Uterus (tissue), 4 donors: Measurements from ENCODE around the gene ADARB2. TPM values are rescaled to one million over a fixed set of nuclear protein-coding genes. Genes with fewer than 3 reads are reported as not detected.
A peak's percentile ranks its signal among the peaks of the same experiment; 100 is the strongest.

Experiments
- DNase-seq, 2 donors: peaks; one replicate each; pipeline ENCODE4 v3.0.0-alpha.2; 2019 to 2020
- H3K27ac ChIP-seq, 2 donors: fragments of 200-600 bp; sonication (generic); 1 replicate in 1 of 2; 2 replicates in 1 of 2; pipeline ENCODE4 v1.5.1; 2016 to 2018
- H3K27me3 ChIP-seq, 2 donors: fragments of 200-600 bp; sonication (generic); one replicate each; pipeline ENCODE4 v1.5.1; 2018 to 2019; ENCODE audit warnings: control low read depth in 1 of 2
- H3K36me3 ChIP-seq, 2 donors: fragments of 200-600 bp; sonication (generic); one replicate each; pipeline ENCODE4 v1.5.1; 2019; ENCODE audit warnings: control low read depth in 1 of 2
- H3K4me1 ChIP-seq, 2 donors: fragments of 200-600 bp; sonication (generic); one replicate each; pipeline ENCODE4 v1.5.1; 2018 to 2019; ENCODE audit warnings: control low read depth in 1 of 2
- H3K4me3 ChIP-seq, 2 donors: fragments of 200-600 bp; sonication (generic); 1 replicate in 1 of 2; 2 replicates in 1 of 2; pipeline ENCODE4 v1.5.1; 2018 to 2019; ENCODE audit warnings: mild to moderate bottlenecking in 1 of 2
- H3K9me3 ChIP-seq, 2 donors: fragments of 200-600 bp; sonication (generic); one replicate each; pipeline ENCODE4 v1.5.1; 2019; ENCODE audit warnings: control low read depth in 1 of 2
- POLR2A ChIP-seq, 2 donors: fragments of 450-650 bp; IDR thresholded peaks; one replicate each; pipeline ENCODE4 v1.6.1; 2016; ENCODE audit warnings: antibody characterized with exemption in 2 of 2, mild to moderate bottlenecking in 1 of 2, moderate library complexity in 1 of 2
- intact Hi-C: fragments of 100-400 bp; cut with DNase I; formaldehyde crosslinking; loops from one replicate; pipeline ENCODE4 v1.15.1; 2023; ENCODE audit warnings: low total_unique reads
- total RNA-seq, 4 donors: library from RNA; depleted of rRNA in 3 of 4; stranded (reverse); fragments of >200 nt in 3 of 4; gene quantifications; one replicate each; pipeline versions ENCODE4 v1.1.0 to v1.2.4, GENCODE V29; 2014 to 2023
- TF ChIP-seq, protein P1 (sequence below), 4 experiments: fragments of 200-600 bp in 2 of 4; fragments of 450-650 bp in 2 of 4; sonication (generic) in 2 of 4; IDR thresholded peaks; one replicate each; pipeline ENCODE4 v1.5.1; 2016 to 2019; ENCODE audit warnings: antibody characterized with exemption in 4 of 4, mild to moderate bottlenecking in 2 of 4, moderate library complexity in 1 of 4
- donor health status: DM: yes; HTN: yes; CAD: no.

ADARB2 gene
- total RNA-seq, 4 donors from 2014 or later: 0.76 to 2.6 (median 2.0) TPM; not detected in 1

DNA sequence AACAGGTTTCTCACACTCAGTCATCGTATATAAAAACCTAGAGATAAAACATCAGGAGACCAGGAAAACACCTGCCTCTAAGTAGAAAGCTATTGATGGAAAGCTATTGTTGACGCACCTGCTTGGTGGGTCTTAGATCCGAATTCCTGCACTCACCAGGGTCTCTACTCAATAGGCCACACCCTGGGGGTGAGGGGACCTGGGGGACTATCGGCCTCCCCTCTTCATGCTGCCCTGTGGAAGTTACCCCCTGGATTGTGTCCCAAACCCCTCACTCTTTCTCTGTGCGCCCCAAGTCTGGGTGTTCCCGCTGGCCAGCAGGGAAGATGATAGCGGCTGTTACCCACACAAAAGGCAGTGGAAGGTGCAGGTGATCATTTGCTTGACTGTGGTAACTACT lies 368.1 kb downstream of the ADARB2 start:
- Histone ChIP-seq H3K4me1 (no peaks in the 10 kb centered on the region), H3K9me3 (no peaks in the 10 kb centered on the region), H3K36me3 (no peaks in the 10 kb centered on the region), H3K27ac (no peak overlapping the region), H3K27me3 (no peaks in the 10 kb centered on the region), H3K4me3 (no peak overlapping the region)
- intact Hi-C loops: no loop called here
- no peak for DNase-seq
- TF ChIP-seq POLR2A (IDR thresholded peaks at IDR 0.05): no peak
- TF ChIP-seq, protein P1, sequence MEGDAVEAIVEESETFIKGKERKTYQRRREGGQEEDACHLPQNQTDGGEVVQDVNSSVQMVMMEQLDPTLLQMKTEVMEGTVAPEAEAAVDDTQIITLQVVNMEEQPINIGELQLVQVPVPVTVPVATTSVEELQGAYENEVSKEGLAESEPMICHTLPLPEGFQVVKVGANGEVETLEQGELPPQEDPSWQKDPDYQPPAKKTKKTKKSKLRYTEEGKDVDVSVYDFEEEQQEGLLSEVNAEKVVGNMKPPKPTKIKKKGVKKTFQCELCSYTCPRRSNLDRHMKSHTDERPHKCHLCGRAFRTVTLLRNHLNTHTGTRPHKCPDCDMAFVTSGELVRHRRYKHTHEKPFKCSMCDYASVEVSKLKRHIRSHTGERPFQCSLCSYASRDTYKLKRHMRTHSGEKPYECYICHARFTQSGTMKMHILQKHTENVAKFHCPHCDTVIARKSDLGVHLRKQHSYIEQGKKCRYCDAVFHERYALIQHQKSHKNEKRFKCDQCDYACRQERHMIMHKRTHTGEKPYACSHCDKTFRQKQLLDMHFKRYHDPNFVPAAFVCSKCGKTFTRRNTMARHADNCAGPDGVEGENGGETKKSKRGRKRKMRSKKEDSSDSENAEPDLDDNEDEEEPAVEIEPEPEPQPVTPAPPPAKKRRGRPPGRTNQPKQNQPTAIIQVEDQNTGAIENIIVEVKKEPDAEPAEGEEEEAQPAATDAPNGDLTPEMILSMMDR (IDR thresholded peaks at IDR 0.05): no peak

DNA sequence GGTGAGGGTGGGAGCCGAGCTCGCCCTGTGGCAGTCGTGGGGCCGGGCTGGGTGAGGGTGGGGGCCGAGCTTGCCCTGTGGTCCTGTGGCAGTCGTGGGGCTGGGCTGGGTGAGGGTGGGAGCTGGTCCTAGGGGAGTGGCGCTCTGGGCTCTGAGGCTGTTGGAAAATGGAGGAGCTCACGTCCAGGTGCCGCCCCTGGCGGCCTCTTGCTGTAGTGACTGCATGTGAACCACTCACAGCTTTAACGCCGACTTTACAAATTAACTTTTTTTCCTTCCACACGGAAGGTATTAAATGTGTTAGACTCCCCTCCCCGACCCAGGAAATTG lies 368.5 kb downstream of the ADARB2 start:
- H3K9me3 ChIP-seq: no peaks in the 10 kb centered on the region
- H3K36me3 ChIP-seq: no peaks in the 10 kb centered on the region
- no peak overlapping the region for H3K4me3 ChIP-seq
- intact Hi-C loops: no loop called here
- H3K4me1 ChIP-seq: no peaks in the 10 kb centered on the region
- no peak for DNase-seq
- H3K27ac ChIP-seq: no peak overlapping the region
- TF ChIP-seq, protein P1 (IDR thresholded peaks at IDR 0.05): peak in 1 of 4 experiments; percentile 13
- TF ChIP-seq POLR2A (IDR thresholded peaks at IDR 0.05): no peak
- no peaks in the 10 kb centered on the region for H3K27me3 ChIP-seq

- TF ChIP-seq POLR2A (IDR thresholded peaks at IDR 0.05): no peak
- TF ChIP-seq, protein P1 (IDR thresholded peaks at IDR 0.05): no peak
- no peaks in the 10 kb centered on the region for H3K27me3 ChIP-seq
- no peak for DNase-seq
- no peaks in the 10 kb centered on the region for H3K36me3 ChIP-seq
- no peaks in the 10 kb centered on the region for H3K4me1 ChIP-seq
- intact Hi-C loops: no loop called here
- no peak overlapping the region for H3K27ac ChIP-seq
- H3K4me3 ChIP-seq: no peak overlapping the region
- H3K9me3 ChIP-seq: no peaks in the 10 kb centered on the region
These were observed 369.1 kb downstream of the ADARB2 start for GRCh38 chr10:1367938-1368841.

GRCh38 chr10:1366811-1367425 lies 370.4 kb downstream of the ADARB2 start:
- no peak overlapping the region for H3K4me3 ChIP-seq
- H3K9me3 ChIP-seq: no peaks in the 10 kb centered on the region
- no peak for DNase-seq
- no peaks in the 10 kb centered on the region for H3K36me3 ChIP-seq
- no peaks in the 10 kb centered on the region for H3K4me1 ChIP-seq
- no peak for TF ChIP-seq POLR2A (IDR thresholded peaks at IDR 0.05)
- TF ChIP-seq, protein P1 (IDR thresholded peaks at IDR 0.05): no peak
- no peaks in the 10 kb centered on the region for H3K27me3 ChIP-seq
- intact Hi-C loops: no loop called here
- no peak overlapping the region for H3K27ac ChIP-seq

DNA sequence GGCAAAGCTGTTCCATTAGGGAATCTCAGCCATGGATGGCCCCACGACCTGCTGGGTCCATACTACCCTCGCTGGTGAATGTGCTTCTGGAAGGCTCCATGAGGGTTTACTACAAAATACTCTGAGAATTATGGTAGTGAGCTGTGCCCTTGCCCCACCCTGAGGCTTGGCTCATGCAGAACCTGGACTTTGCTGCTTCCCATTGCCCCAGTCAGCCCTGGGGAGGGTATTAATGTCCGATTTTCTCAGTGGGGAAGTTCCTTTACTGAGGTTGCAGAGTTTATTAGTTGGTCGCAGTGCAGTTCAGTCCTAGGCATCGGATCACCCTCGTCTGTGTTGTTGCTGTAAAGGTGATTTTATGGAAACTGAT lies 371.0 kb downstream of the ADARB2 start:
- no peaks in the 10 kb centered on the region for H3K9me3 ChIP-seq
- no peak overlapping the region for H3K27ac ChIP-seq
- no peaks in the 10 kb centered on the region for H3K4me1 ChIP-seq
- DNase-seq: no peak
- no peaks in the 10 kb centered on the region for H3K36me3 ChIP-seq
- intact Hi-C loops: no loop called here
- no peak for TF ChIP-seq POLR2A (IDR thresholded peaks at IDR 0.05)
- TF ChIP-seq, protein P1 (IDR thresholded peaks at IDR 0.05): no peak
- no peak overlapping the region for H3K4me3 ChIP-seq
- H3K27me3 ChIP-seq: no peaks in the 10 kb centered on the region
